HepG2 (cell line): ENCODE data around the gene MMP25. TPM values are rescaled to one million over a fixed set of nuclear protein-coding genes. Genes with fewer than 3 reads are reported as not detected.

ENCODE experiments used
- ATF6 ChIP-seq: sonication (generic); formaldehyde crosslinking; conservative IDR thresholded peaks from 2 replicates; pipeline ENCODE4 v1.4.0; 2020; ENCODE audit warnings: missing genetic modification reagents
- ATF7-NPFF ChIP-seq: sonication (generic); formaldehyde crosslinking; IDR thresholded peaks from 2 replicates; pipeline ENCODE4 v1.8.1; 2023; ENCODE audit warnings: mild to moderate bottlenecking, low read depth, missing genetic modification reagents, moderate library complexity
- EEA1 ChIP-seq: sonication (generic); formaldehyde crosslinking; IDR thresholded peaks from 2 replicates; pipeline ENCODE4 v1.5.1; 2020; ENCODE audit warnings: mild to moderate bottlenecking, missing genetic modification reagents, borderline replicate concordance
- FOXK1 ChIP-seq: sonication (generic); formaldehyde crosslinking; IDR thresholded peaks from 2 replicates; pipeline ENCODE4 v1.4.0; 2020; ENCODE audit warnings: low read depth, missing genetic modification reagents, borderline replicate concordance
- KDM4B ChIP-seq: sonication (generic); formaldehyde crosslinking; IDR thresholded peaks from 2 replicates; pipeline ENCODE4 v1.4.0; 2020; ENCODE audit warnings: missing genetic modification reagents
- MBNL3 ChIP-seq: fragments of 250-450 bp; sonication (Bioruptor Pico); conservative IDR thresholded peaks from 2 replicates; pipeline ENCODE4 v1.8.0; 2022; ENCODE audit warnings: mild to moderate bottlenecking, inconsistent platforms
- MED1 ChIP-seq: sonication (generic); formaldehyde crosslinking; IDR thresholded peaks from 2 replicates; pipeline ENCODE4 v1.4.0; 2020; ENCODE audit warnings: missing genetic modification reagents
- MTF2 ChIP-seq: sonication (generic); formaldehyde crosslinking; IDR thresholded peaks from 2 replicates; pipeline ENCODE4 v1.5.0; 2020; ENCODE audit warnings: missing genetic modification reagents, borderline replicate concordance
- PAWR ChIP-seq: sonication (generic); formaldehyde crosslinking; IDR thresholded peaks from 2 replicates; pipeline ENCODE4 v1.4.0; 2020; ENCODE audit warnings: missing genetic modification reagents, mild to moderate bottlenecking, borderline replicate concordance
- PCBP1 ChIP-seq: fragments of 200-400 bp; formaldehyde crosslinking; IDR thresholded peaks from 2 replicates; pipeline ENCODE4 v1.6.1; 2017; ENCODE audit warnings: mild to moderate bottlenecking, low read depth, low read length, borderline replicate concordance
- TFDP2 ChIP-seq: sonication (generic); formaldehyde crosslinking; IDR thresholded peaks from 2 replicates; pipeline ENCODE4 v1.4.0; 2020; ENCODE audit warnings: missing genetic modification reagents
- TGIF2 ChIP-seq: IDR thresholded peaks from 2 replicates; pipeline ENCODE4 v1.6.1; 2016; ENCODE audit warnings: control low read depth, missing compliant biosample characterization
- ZBTB26 ChIP-seq: IDR thresholded peaks from 2 replicates; pipeline ENCODE4 v1.6.1; 2016; ENCODE audit warnings: missing compliant biosample characterization, missing genetic modification reagents, borderline replicate concordance
- ZC3H4 ChIP-seq: sonication (generic); formaldehyde crosslinking; IDR thresholded peaks from 2 replicates; pipeline ENCODE4 v1.4.0; 2020; ENCODE audit warnings: missing genetic modification reagents, borderline replicate concordance
- ZMAT3 ChIP-seq: sonication (generic); formaldehyde crosslinking; conservative IDR thresholded peaks from 2 replicates; pipeline ENCODE4 v1.7.0; 2021; ENCODE audit warnings: missing genetic modification reagents
- ZMYM4 ChIP-seq: sonication (generic); formaldehyde crosslinking; IDR thresholded peaks from 2 replicates; pipeline ENCODE4 v1.8.1; 2023; ENCODE audit warnings: mild to moderate bottlenecking, missing genetic modification reagents
- ZNF17 ChIP-seq: sonication (generic); formaldehyde crosslinking; IDR thresholded peaks from 2 replicates; pipeline ENCODE4 v1.5.0; 2020; ENCODE audit warnings: mild to moderate bottlenecking, missing genetic modification reagents
- ZNF234 ChIP-seq: sonication (generic); formaldehyde crosslinking; conservative IDR thresholded peaks from 2 replicates; pipeline ENCODE4 v1.5.1; 2020; ENCODE audit warnings: mild to moderate bottlenecking, missing genetic modification reagents
- ZNF317 ChIP-seq: sonication (generic); formaldehyde crosslinking; IDR thresholded peaks from 2 replicates; pipeline ENCODE4 v1.5.0; 2020; ENCODE audit warnings: mild to moderate bottlenecking, missing genetic modification reagents
- ZNF350 ChIP-seq: sonication (generic); formaldehyde crosslinking; IDR thresholded peaks from 2 replicates; pipeline ENCODE4 v1.4.0; 2020; ENCODE audit warnings: mild to moderate bottlenecking, low read depth, missing genetic modification reagents, borderline replicate concordance
- ZNF747 ChIP-seq: sonication (generic); formaldehyde crosslinking; IDR thresholded peaks from 2 replicates; pipeline ENCODE4 v1.8.1; 2023; ENCODE audit warnings: missing genetic modification reagents, mild to moderate bottlenecking, borderline replicate concordance
- ZSCAN5A ChIP-seq: sonication (generic); formaldehyde crosslinking; IDR thresholded peaks from 2 replicates; pipeline ENCODE4 v1.8.0; 2022; ENCODE audit warnings: mild to moderate bottlenecking, missing genetic modification reagents, borderline replicate concordance
- ZSCAN9 ChIP-seq: IDR thresholded peaks from 2 replicates; pipeline ENCODE4 v1.6.1; 2016; ENCODE audit warnings: borderline replicate concordance
- polyA plus RNA-seq, 8 experiments: library from polyadenylated mRNA; depleted of rRNA in 3 of 8; stranded (reverse) in 7 of 8; unstranded in 1 of 8; fragments of >200 nt; fragmentation: Illumina TruSeq in 4 of 8; extraction: Trizol in 4 of 8; gene quantifications; 2 replicates each; pipeline versions ENCODE4 v1.2.1 to v1.2.3, GENCODE V29; 2011 to 2016; ENCODE audit warnings: low read depth in 4 of 8, missing spikeins in 1 of 8, mixed read lengths in 1 of 8; ENCODE audit not compliant: insufficient read depth in 1 of 8
- total RNA-seq, 5 experiments: library from RNA; depleted of rRNA; stranded (reverse); fragments of >200 nt; fragmentation: Illumina TruSeq; extraction: Trizol; gene quantifications; 2 replicates each; pipeline ENCODE4 v1.2.3, GENCODE V29; 2016; ENCODE audit warnings: low read depth in 1 of 5

MMP25 gene
- total and polyA plus RNA-seq, 2 of the 13 experiments (the other 11 are each of a cell fraction or from before 2014, with no cell fraction given), result 0.04 to 0.08 TPM

GRCh38 chr16:3023669-3024478 is 22.5 kb upstream of the MMP25 start, which contains the start of the genes HCFC1R1 and THOC6 (continued):
- TF ChIP-seq TGIF2 (CRISPR knock-in tag) (no peak), MED1 (CRISPR knock-in tag) (peak; percentile 42; the same call in 1 of the 2 replicates), ZNF234 (no peak), ZMYM4 (CRISPR knock-in tag) (no peak; the same call in 1 of the 2 replicates), ATF7-NPFF (CRISPR knock-in tag) (peak; percentile 73; the same call in 1 of the 2 replicates), ZNF317 (CRISPR knock-in tag) (0 out of 2 replicates have a peak, but pooled peaks have one; percentile 33), ZSCAN5A (peak; percentile 87; the same call in 1 of the 2 replicates), ZBTB26 (CRISPR knock-in tag) (0 out of 2 replicates have a peak, but pooled peaks have one; percentile 74), PAWR (no peak; the same call in 1 of the 2 replicates), TFDP2 (CRISPR knock-in tag) (peak; percentile 90), MTF2 (CRISPR knock-in tag) (no peak; the same call in 1 of the 2 replicates), MBNL3 (no peak), ZNF350 (CRISPR knock-in tag) (peak; percentile 91; the same call in 1 of the 2 replicates), ZSCAN9 (CRISPR knock-in tag) (peak; percentile 51; the same call in 1 of the 2 replicates), ZNF747 (0 out of 2 replicates have a peak, but pooled peaks have one; percentile 52), ATF6 (CRISPR knock-in tag) (0 out of 2 replicates have a peak, but pooled peaks have one; percentile 37), ZNF17 (CRISPR knock-in tag) (0 out of 2 replicates have a peak, but pooled peaks have one; percentile 30), FOXK1 (CRISPR knock-in tag) (peak; percentile 84), ZMAT3 (CRISPR knock-in tag) (peak; percentile 74), EEA1 (peak; percentile 59; the same call in 1 of the 2 replicates), PCBP1 (peak; percentile 96), ZC3H4 (CRISPR knock-in tag) (peak; percentile 44; the same call in 1 of the 2 replicates), KDM4B (peak; percentile 87; the same call in 1 of the 2 replicates)
